ENCODE results near the gene RIT1. TPM values are rescaled to one million over a fixed set of nuclear protein-coding genes. Genes with fewer than 3 reads are reported as not detected.

RIT1 gene
- total RNA-seq, 1 donor from 2014 or later = 49.8 TPM

DNA sequence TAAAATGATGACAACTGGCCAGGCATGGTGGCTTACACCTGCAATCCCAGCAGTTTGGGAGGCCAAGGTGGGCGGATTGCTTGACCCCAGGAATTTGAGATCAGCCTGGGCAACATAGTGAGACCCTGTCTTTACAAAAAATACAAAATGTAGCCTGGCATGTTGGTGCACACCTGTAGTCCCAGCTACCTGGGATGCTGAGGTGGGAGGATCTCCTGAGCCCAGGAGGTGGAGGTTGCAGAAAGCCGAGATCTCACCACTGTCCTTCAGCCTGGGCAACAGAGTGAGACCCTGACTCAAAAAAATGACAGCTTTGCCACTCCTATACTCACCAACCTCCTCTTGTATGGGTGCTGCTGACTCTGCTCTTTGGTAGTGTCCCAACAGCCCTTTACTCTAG lies 33.2 kb downstream of the RIT1 start:
- no peak overlapping the region for H3K4me3 ChIP-seq (ENCODE audit: low read depth, low read length)
- FAIRE-seq (no peak), DNase-seq (ENCODE audit: low read depth) (no peak)
- no peaks in the 10 kb centered on the region for H3K27me3 ChIP-seq (ENCODE audit: control insufficient read depth, insufficient read depth, low read length)
- TF ChIP-seq, protein P1, sequence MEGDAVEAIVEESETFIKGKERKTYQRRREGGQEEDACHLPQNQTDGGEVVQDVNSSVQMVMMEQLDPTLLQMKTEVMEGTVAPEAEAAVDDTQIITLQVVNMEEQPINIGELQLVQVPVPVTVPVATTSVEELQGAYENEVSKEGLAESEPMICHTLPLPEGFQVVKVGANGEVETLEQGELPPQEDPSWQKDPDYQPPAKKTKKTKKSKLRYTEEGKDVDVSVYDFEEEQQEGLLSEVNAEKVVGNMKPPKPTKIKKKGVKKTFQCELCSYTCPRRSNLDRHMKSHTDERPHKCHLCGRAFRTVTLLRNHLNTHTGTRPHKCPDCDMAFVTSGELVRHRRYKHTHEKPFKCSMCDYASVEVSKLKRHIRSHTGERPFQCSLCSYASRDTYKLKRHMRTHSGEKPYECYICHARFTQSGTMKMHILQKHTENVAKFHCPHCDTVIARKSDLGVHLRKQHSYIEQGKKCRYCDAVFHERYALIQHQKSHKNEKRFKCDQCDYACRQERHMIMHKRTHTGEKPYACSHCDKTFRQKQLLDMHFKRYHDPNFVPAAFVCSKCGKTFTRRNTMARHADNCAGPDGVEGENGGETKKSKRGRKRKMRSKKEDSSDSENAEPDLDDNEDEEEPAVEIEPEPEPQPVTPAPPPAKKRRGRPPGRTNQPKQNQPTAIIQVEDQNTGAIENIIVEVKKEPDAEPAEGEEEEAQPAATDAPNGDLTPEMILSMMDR (IDR thresholded peaks at IDR 0.05; ENCODE audit: insufficient read depth, low read length, severe bottlenecking) = no peak
- no peaks in the 10 kb centered on the region for H3K36me3 ChIP-seq (ENCODE audit: control insufficient read depth, insufficient read depth, low read length)

DNA sequence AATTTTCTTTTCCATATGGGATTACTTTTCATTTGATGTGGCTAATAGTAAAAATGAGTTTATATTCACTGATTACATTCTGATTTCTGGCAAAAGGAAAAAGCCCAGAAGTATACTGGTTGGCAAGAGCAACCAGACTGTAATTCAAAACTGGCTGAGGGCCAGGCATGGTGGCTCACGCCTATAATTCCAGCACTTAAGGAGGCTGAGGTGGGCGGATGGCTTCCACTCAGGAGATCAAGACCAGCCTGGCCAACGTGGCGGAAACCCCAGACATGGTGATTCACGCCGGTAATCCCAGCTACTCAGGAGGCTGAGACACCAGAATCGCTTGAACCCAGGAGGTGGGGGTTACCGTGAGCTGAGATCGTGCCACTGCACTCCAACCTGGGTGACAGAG lies 37.3 kb downstream of the RIT1 start:
- FAIRE-seq = no peak

DNA sequence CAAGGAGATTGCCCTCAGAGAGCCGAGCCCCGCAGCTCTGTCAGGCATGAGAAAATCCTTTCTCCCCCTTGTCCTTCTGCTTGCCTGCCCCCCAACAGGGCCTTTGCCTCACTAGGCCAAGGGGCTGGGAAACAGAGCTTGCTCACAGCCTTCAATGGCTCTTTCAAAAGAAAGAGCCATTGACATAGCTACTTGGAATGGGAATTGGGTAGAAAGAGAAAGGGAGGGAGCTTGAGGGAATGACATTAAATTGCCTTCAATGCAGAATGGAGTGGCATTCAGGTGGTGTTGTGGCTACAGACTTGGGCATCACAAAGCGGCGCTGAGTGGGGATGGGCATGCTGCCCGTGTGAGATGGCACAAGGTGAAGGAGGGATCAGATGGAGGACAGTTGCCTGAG lies 38.6 kb downstream of the RIT1 start:
- H3K27me3 ChIP-seq (ENCODE audit: control insufficient read depth, insufficient read depth, low read length) = no peaks in the 10 kb centered on the region
- DNase-seq (ENCODE audit: low read depth) = no peak
- H3K4me3 ChIP-seq (ENCODE audit: low read depth, low read length) = no peak overlapping the region
- TF ChIP-seq, protein P1 (IDR thresholded peaks at IDR 0.05; ENCODE audit: insufficient read depth, low read length, severe bottlenecking) = no peak
- no peak for FAIRE-seq
- no peaks in the 10 kb centered on the region for H3K36me3 ChIP-seq (ENCODE audit: control insufficient read depth, insufficient read depth, low read length)

More for the DNA sequence above, 37.3 kb downstream of the RIT1 start:
- no peak overlapping the region for H3K4me3 ChIP-seq (ENCODE audit: low read depth, low read length)
- no peaks in the 10 kb centered on the region for H3K27me3 ChIP-seq (ENCODE audit: control insufficient read depth, insufficient read depth, low read length)
- H3K36me3 ChIP-seq (ENCODE audit: control insufficient read depth, insufficient read depth, low read length) = no peaks in the 10 kb centered on the region
- TF ChIP-seq, protein P1 (IDR thresholded peaks at IDR 0.05; ENCODE audit: insufficient read depth, low read length, severe bottlenecking) = no peak
- DNase-seq (ENCODE audit: low read depth) = peak; percentile 76

DNA sequence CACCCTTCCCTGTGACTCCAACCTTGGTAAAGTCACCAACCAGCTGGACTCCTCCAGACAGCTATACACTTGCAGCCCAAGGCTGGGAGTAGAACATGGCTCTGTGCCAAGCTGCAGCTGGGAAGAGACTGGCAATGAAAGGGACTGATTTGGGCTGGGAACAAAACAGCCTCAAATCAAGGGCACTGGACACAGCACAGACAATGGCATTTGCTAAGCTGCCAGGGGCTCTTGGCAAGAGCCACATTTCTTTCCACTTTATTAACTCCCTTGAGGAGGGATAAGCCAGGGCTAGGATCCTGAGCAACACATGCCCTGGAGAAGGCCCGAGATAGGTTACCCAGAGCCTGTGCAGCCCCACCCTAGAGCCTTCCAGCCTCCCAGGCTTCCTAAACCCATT lies 39.8 kb downstream of the RIT1 start:
- DNase-seq (ENCODE audit: low read depth) = no peak
- FAIRE-seq = no peak

DNA sequence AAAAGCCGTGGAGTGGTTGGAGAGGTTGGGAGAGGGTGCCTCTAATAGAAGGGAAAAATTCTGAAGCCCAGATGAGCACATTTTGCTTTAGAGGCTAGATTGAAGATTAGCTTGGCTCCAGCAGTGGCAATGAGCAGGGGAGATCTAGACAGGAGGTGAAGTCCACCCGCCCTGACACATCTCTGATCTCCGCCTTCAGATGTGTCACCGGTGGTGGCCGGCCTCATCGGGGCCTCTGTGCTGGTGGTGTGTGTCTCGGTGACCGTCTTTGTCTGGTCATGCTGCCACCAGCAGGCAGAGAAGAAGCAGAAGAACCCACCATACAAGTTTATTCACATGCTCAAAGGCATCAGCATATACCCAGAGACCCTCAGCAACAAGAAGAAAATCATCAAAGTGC lies 43.4 kb downstream of the RIT1 start:
- no peaks in the 10 kb centered on the region for H3K36me3 ChIP-seq (ENCODE audit: control insufficient read depth, insufficient read depth, low read length)
- DNase-seq (ENCODE audit: low read depth) (no peak), FAIRE-seq (no peak)
- TF ChIP-seq, protein P1 (IDR thresholded peaks at IDR 0.05; ENCODE audit: insufficient read depth, low read length, severe bottlenecking) = no peak
- no peaks in the 10 kb centered on the region for H3K27me3 ChIP-seq (ENCODE audit: control insufficient read depth, insufficient read depth, low read length)
- H3K4me3 ChIP-seq (ENCODE audit: low read depth, low read length) = no peak overlapping the region

More for the DNA sequence above, 39.8 kb downstream of the RIT1 start:
- Histone ChIP-seq H3K27me3 (ENCODE audit: control insufficient read depth, insufficient read depth, low read length) (no peaks in the 10 kb centered on the region), H3K36me3 (ENCODE audit: control insufficient read depth, insufficient read depth, low read length) (no peaks in the 10 kb centered on the region), H3K4me3 (ENCODE audit: low read depth, low read length) (no peak overlapping the region)
- TF ChIP-seq, protein P1 (IDR thresholded peaks at IDR 0.05; ENCODE audit: insufficient read depth, low read length, severe bottlenecking) = no peak

DNA sequence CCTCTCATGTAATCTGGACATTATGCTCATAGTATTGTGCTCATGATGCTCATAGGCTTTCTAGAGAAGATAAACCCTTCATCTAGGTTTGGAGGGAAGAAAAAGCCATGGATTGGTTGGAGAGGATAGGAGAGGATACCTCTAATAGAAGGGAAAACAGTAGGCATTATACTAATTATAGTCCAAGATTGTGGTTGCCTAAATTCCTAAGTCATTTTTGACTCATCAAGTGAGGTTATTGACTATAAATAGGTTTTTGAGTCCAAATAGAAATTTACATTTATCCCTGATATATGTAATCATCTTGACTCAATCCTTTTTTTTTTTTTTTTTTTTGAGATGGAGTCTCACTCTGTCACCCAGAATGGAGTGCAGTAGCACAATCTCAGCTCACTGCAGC lies 46.8 kb downstream of the RIT1 start:
- no peak for FAIRE-seq
- no peak overlapping the region for H3K4me3 ChIP-seq (ENCODE audit: low read depth, low read length)
- H3K27me3 ChIP-seq (ENCODE audit: control insufficient read depth, insufficient read depth, low read length) = no peaks in the 10 kb centered on the region
- TF ChIP-seq, protein P1 (IDR thresholded peaks at IDR 0.05; ENCODE audit: insufficient read depth, low read length, severe bottlenecking) = no peak
- H3K36me3 ChIP-seq (ENCODE audit: control insufficient read depth, insufficient read depth, low read length) = no peaks in the 10 kb centered on the region
- DNase-seq (ENCODE audit: low read depth) = peak; percentile 49

Data from bronchial epithelial cell (primary cell).